Lower lobe of right lung (tissue), 2 donors: ENCODE measurements around the gene LTB4R2. TPM values are rescaled to one million over a fixed set of nuclear protein-coding genes. Genes with fewer than 3 reads are reported as not detected.
A peak's percentile ranks its signal among the peaks of the same experiment; 100 is the strongest.

Source experiments
- ATAC-seq, 2 donors: fragments of 200-7000 bp; cut with Tn5 transposase; one replicate each; pipeline ENCODE4 v1.9.1; 2020 to 2022; ENCODE audit warnings: mild to moderate bottlenecking in 2 of 2, moderate library complexity in 2 of 2
- DNase-seq: peaks from one replicate; pipeline ENCODE4 v3.0.0-alpha.2; 2020
- H3K27ac ChIP-seq: fragments of 200-600 bp; one replicate; pipeline ENCODE4 v1.8.0; 2022
- H3K27me3 ChIP-seq: fragments of 200-600 bp; one replicate; pipeline ENCODE4 v1.8.0; 2022; ENCODE audit warnings: low read depth
- H3K36me3 ChIP-seq: fragments of 200-600 bp; one replicate; pipeline ENCODE4 v1.8.0; 2022; ENCODE audit warnings: mild to moderate bottlenecking
- H3K4me1 ChIP-seq: fragments of 200-600 bp; one replicate; pipeline ENCODE4 v1.8.0; 2022
- H3K4me3 ChIP-seq: fragments of 200-600 bp; one replicate; pipeline ENCODE4 v1.8.0; 2022; ENCODE audit warnings: mild to moderate bottlenecking
- H3K9me3 ChIP-seq: fragments of 200-600 bp; one replicate; pipeline ENCODE4 v1.8.0; 2022
- intact Hi-C: fragments of 100-400 bp; cut with DNase I; formaldehyde crosslinking; loops from one replicate; pipeline ENCODE4 v1.11.0; 2022
- total RNA-seq: library from RNA; stranded (reverse); fragmentation: NEBNext Ultra II Directional; extraction: Animal tissue kit (Norgen Biotek cat#: 25700); gene quantifications from one replicate; pipeline ENCODE4 v1.2.1, GENCODE V29; 2021
- TF ChIP-seq, protein P1 (sequence below): fragments of 200-600 bp; IDR thresholded peaks from one replicate; pipeline ENCODE4 v1.8.0; 2022; ENCODE audit warnings: antibody characterized with exemption, mild to moderate bottlenecking
- donor health status: DM: no; HTN: yes; CAD: no; lungs with severe emphysema.

Gene LTB4R2
- total RNA-seq, 1 donor from 2014 or later: 5.9 TPM

DNA sequence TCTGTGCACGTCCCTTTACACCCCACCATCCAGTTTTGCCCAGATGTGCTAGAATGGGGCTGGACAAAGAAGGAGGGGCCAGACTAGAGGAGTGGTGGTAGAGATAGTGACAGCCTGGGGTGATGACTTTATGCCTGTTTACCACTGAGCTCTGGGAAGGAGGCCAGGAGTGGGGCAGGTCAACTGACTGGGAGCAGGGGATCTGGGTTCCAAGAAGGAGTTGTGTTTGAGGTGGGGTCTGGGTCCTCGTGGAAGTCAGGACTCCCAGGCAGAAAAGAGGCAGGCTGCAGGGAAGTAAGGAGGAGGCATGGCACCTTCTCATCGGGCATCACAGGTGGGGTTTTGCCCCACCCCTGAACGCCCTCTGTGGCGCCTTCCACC, 315 bp downstream of the LTB4R2 start:
- TF ChIP-seq, protein P1, sequence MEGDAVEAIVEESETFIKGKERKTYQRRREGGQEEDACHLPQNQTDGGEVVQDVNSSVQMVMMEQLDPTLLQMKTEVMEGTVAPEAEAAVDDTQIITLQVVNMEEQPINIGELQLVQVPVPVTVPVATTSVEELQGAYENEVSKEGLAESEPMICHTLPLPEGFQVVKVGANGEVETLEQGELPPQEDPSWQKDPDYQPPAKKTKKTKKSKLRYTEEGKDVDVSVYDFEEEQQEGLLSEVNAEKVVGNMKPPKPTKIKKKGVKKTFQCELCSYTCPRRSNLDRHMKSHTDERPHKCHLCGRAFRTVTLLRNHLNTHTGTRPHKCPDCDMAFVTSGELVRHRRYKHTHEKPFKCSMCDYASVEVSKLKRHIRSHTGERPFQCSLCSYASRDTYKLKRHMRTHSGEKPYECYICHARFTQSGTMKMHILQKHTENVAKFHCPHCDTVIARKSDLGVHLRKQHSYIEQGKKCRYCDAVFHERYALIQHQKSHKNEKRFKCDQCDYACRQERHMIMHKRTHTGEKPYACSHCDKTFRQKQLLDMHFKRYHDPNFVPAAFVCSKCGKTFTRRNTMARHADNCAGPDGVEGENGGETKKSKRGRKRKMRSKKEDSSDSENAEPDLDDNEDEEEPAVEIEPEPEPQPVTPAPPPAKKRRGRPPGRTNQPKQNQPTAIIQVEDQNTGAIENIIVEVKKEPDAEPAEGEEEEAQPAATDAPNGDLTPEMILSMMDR: no peak
- H3K4me3 ChIP-seq: peak overlapping the region; percentile 73
- H3K4me1 ChIP-seq: peaks cover 68% of the 10 kb centered on the region
- no peaks in the 10 kb centered on the region for H3K9me3 ChIP-seq
- peaks cover 24% of the 10 kb centered on the region for H3K36me3 ChIP-seq
- no peak for ATAC-seq
- no peaks in the 10 kb centered on the region for H3K27me3 ChIP-seq
- DNase-seq: no peak
- intact Hi-C loops: no loop called here
- H3K27ac ChIP-seq: peak overlapping the region; percentile 92

DNA sequence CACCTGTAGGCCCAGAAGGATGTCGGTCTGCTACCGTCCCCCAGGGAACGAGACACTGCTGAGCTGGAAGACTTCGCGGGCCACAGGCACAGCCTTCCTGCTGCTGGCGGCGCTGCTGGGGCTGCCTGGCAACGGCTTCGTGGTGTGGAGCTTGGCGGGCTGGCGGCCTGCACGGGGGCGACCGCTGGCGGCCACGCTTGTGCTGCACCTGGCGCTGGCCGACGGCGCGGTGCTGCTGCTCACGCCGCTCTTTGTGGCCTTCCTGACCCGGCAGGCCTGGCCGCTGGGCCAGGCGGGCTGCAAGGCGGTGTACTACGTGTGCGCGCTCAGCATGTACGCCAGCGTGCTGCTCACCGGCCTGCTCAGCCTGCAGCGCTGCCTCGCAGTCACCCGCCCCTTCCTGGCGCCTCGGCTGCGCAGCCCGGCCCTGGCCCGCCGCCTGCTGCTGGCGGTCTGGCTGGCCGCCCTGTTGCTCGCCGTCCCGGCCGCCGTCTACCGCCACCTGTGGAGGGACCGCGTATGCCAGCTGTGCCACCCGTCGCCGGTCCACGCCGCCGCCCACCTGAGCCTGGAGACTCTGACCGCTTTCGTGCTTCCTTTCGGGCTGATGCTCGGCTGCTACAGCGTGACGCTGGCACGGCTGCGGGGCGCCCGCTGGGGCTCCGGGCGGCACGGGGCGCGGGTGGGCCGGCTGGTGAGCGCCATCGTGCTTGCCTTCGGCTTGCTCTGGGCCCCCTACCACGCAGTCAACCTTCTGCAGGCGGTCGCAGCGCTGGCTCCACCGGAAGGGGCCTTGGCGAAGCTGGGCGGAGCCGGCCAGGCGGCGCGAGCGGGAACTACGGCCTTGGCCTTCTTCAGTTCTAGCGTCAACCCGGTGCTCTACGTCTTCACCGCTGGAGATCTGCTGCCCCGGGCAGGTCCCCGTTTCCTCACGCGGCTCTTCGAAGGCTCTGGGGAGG, 985 bp downstream of the LTB4R2 start, which contains the start of gene LTB4R:
TSS of gene LTB4R (plus strand) at position 857 of the 959 bp plus-strand sequence. CDS start 4,150 bp downstream, outside the sequence.
- Histone ChIP-seq H3K27me3 (no peaks in the 10 kb centered on the region), H3K36me3 (peaks cover 18% of the 10 kb centered on the region), H3K4me3 (peak within 1 kb of the TSS; percentile 73), H3K9me3 (no peaks in the 10 kb centered on the region), H3K4me1 (peaks cover 75% of the 10 kb centered on the region), H3K27ac (peak within 1 kb of the TSS; percentile 92)
- TF ChIP-seq, protein P1: peak; percentile 57
- DNase-seq: peak; percentile 86
- ATAC-seq: peak; percentile 87 to 88
- intact Hi-C loops: no loop called here

DNA sequence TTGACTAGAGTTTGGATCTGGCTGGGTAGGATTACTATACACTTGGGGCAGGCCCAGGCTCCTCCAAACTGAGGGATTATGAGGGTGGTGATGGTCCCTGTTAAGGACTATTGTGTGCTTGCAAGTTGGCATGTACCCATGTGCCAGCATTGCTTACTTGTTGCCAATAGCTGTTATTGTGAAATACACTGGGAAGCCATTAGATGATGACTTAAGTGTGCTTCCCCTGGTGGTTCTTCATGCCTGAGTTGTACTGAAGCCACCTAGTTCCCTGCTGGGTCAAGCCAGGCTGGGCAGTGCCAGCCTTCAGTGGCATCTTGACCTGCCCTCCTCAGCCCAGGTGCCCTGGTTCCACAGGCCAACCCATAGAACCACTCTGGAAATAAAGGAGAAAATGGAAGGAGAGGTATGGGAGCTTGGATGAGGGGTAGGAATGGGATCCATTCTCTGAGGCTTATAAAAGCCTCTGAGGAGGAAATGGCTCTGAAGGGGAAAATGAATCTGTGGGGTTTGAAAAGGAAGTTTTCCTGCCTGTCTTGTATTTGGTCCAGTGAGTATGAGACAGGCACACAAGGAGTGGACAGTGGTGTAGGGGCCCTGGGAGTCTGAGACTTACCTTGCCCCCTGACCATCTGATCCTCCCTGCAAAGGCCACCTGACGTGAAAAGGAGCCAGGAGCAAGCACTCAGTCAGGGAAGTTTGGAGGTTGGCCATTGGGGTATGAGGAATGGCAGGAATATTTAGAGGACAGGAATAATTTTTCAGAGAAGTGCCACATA, 2.1 kb downstream of the LTB4R2 start:
- peak; percentile 2 to 4 for ATAC-seq
- TF ChIP-seq, protein P1: no peak
- peak overlapping the region; percentile 92 for H3K27ac ChIP-seq
- no peaks in the 10 kb centered on the region for H3K27me3 ChIP-seq
- intact Hi-C loops: no loop called here
- DNase-seq: no peak
- peaks cover 86% of the 10 kb centered on the region for H3K4me1 ChIP-seq
- H3K36me3 ChIP-seq: peaks cover 7% of the 10 kb centered on the region
- H3K4me3 ChIP-seq: peak overlapping the region; percentile 73
- H3K9me3 ChIP-seq: no peaks in the 10 kb centered on the region

DNA sequence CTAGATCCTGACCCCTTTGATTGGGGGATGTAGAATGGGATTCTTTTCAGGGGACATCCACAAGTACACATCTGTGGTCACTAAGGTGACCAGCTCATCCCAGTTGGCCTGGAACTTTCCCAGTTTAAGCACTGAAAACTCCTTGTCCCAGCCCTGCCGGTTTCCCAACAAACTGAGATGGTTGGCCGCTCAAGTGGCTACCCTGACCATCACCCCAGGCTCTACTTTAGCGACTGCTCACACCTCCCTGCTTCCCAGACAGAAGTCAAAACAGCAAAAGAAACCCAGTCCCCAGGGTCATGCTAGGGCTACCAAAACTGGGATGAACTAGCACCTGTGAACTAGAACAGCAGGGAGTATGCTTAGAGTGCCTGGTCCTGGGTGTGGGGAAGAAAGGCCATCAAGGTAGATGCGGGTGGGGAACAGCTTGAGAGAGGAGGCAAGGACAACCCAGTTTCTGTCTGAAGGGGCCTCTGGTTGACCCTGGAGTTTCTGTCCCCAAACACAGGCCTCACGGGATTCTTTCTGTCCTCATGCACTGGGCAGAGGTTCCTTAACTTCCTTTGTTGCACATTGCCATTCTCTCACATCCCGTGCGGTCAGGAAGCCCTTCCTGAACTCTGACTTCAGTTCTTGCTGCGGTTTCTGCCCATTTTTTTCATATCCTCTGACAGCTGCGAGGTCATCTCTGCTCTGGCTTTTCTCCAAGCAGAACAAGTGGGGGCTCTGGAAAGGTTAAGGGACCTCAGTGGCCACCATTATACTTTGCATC, 3.0 kb downstream of the LTB4R2 start:
- H3K36me3 ChIP-seq: no peaks in the 10 kb centered on the region
- TF ChIP-seq, protein P1: no peak
- ATAC-seq: no peak
- H3K27me3 ChIP-seq: no peaks in the 10 kb centered on the region
- peak overlapping the region; percentile 92 for H3K27ac ChIP-seq
- peak; percentile 62 for DNase-seq
- peaks cover 86% of the 10 kb centered on the region for H3K4me1 ChIP-seq
- no peaks in the 10 kb centered on the region for H3K9me3 ChIP-seq
- intact Hi-C loops: no loop called here
- peak overlapping the region; percentile 73 for H3K4me3 ChIP-seq

DNA sequence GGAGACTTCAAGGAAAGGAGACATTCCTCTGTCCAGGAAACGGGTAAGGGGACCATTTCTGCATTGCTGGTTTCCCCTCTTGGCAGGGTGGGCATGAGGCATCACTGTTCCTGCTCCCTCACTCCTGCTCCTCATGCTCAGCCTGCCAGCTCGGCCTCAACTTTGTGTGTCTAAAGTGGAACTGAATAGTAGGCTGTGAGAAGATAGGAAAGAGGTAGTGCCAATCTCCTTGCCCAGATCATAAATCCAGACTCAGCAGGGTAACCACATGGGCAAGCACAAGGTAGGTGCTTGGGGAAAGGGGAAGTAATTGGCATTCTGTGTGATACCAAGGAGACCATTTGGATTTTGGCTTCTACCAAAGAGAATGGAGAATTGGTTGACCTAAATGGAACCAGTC, 4.0 kb downstream of the LTB4R2 start:
- no peak for ATAC-seq
- Histone ChIP-seq H3K27ac (peak overlapping the region; percentile 92), H3K36me3 (no peaks in the 10 kb centered on the region), H3K4me1 (peaks cover 80% of the 10 kb centered on the region), H3K4me3 (no peak overlapping the region), H3K9me3 (no peaks in the 10 kb centered on the region), H3K27me3 (no peaks in the 10 kb centered on the region)
- TF ChIP-seq, protein P1: no peak
- DNase-seq: peak; percentile 50
- intact Hi-C loops: no loop called here
